Measurements from ENCODE around the gene FGD3.

DNA sequence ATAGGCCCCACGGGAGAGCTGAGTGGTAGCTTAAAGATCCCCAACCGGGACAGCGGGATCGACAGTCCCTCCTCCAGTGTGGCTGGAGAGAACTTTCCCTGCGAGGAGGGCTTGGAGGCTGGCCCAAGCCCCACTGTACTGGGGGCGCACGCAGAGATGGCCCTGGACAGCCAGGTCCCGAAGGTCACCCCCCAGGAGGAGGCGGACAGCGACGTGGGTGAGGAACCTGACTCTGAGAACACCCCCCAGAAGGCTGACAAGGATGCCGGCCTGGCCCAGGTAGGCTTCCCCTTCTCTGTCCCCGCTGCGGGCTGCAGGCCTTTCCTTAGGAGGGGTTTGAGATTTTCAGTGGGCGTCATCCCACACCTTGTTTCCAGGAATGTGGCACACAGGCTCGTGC, 29.1 kb downstream of the FGD3 start:
- TF ChIP-seq, protein P1, sequence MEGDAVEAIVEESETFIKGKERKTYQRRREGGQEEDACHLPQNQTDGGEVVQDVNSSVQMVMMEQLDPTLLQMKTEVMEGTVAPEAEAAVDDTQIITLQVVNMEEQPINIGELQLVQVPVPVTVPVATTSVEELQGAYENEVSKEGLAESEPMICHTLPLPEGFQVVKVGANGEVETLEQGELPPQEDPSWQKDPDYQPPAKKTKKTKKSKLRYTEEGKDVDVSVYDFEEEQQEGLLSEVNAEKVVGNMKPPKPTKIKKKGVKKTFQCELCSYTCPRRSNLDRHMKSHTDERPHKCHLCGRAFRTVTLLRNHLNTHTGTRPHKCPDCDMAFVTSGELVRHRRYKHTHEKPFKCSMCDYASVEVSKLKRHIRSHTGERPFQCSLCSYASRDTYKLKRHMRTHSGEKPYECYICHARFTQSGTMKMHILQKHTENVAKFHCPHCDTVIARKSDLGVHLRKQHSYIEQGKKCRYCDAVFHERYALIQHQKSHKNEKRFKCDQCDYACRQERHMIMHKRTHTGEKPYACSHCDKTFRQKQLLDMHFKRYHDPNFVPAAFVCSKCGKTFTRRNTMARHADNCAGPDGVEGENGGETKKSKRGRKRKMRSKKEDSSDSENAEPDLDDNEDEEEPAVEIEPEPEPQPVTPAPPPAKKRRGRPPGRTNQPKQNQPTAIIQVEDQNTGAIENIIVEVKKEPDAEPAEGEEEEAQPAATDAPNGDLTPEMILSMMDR (IDR thresholded peaks at IDR 0.05), result no peak
- TF ChIP-seq EZH2 (IDR thresholded peaks at IDR 0.05; ENCODE audit: borderline replicate concordance, insufficient read depth, low read depth, low read length, poor library complexity, severe bottlenecking), result no peak

All from B cell (primary cell).